A549 (cell line): Measurements from ENCODE around the gene KCNG2. TPM values are rescaled to one million over a fixed set of nuclear protein-coding genes. Genes with fewer than 3 reads are reported as not detected.

Experiments
- ATAC-seq, 2 experiments: fragments of 200-7000 bp in 1 of 2; fragments of >200 bp in 1 of 2; cut with Nextera tagmentation in 1 of 2; cut with Tn5 transposase in 1 of 2; 3 replicates each; pipeline versions ENCODE4 v1.8.0 to v1.9.1; 2018 to 2020; ENCODE audit warnings: mild to moderate bottlenecking in 1 of 2, moderate library complexity in 1 of 2
- CTCF ChIA-PET: fragments of 300-600 bp; sonication (Branson Sonifier 250); formaldehyde crosslinking; extraction: SDS; loops from one replicate; lab custom pipeline; 2021; ENCODE audit warnings: antibody characterized with exemption, inconsistent platforms; lab: Yijun Ruan, JAX
- POLR2A ChIA-PET: fragments of 350-600 bp; formaldehyde crosslinking; extraction: SDS; loops from one replicate; lab custom pipeline; 2021; ENCODE audit warnings: antibody characterized with exemption, inconsistent platforms; lab: Yijun Ruan, JAX
- DNase-seq, 2 experiments: peaks; one replicate each; pipeline versions ENCODE4 v3.0.0 to v3.0.0-alpha.2; 2011 to 2016; ENCODE audit warnings: low read depth in 1 of 2, low spot score in 1 of 2
- FAIRE-seq: peaks from 2 replicates; lab custom pipeline; 2011; peaks lifted over from hg19 to GRCh38; lab: Jason Lieb, UNC
- H3K27ac ChIP-seq, 2 experiments: fragments of >200 bp; sonication (Bioruptor Twin); formaldehyde crosslinking; 3 replicates each; pipeline ENCODE4 v1.5.1; 2016 to 2017
- H3K4me1 ChIP-seq: fragments of >200 bp; sonication (Bioruptor Twin); formaldehyde crosslinking; 3 replicates; pipeline ENCODE4 v1.6.1; 2016
- H3K4me2 ChIP-seq: fragments of >200 bp; sonication (Bioruptor Twin); formaldehyde crosslinking; 3 replicates; pipeline ENCODE4 v1.6.1; 2016
- H3K4me3 ChIP-seq: fragments of >200 bp; sonication (Bioruptor Twin); formaldehyde crosslinking; 3 replicates; pipeline ENCODE4 v1.5.1; 2016
- H3K9me3 ChIP-seq: fragments of >200 bp; sonication (Bioruptor Twin); formaldehyde crosslinking; 3 replicates; pipeline ENCODE4 v1.6.1; 2016
- BHLHE40 ChIP-seq: IDR thresholded peaks from 2 replicates; pipeline ENCODE4 v1.6.1; 2012; ENCODE audit warnings: low read depth, low read length, inconsistent platforms
- CBX2 ChIP-seq: fragments of 200-600 bp; sonication (generic); IDR thresholded peaks from 2 replicates; pipeline ENCODE4 v1.6.1; 2016; ENCODE audit warnings: low read depth, mild to moderate bottlenecking, borderline replicate concordance
- FOSB ChIP-seq: fragments of 250-450 bp; sonication (Bioruptor Pico); IDR thresholded peaks from 2 replicates; pipeline ENCODE4 v1.5.0; 2020; ENCODE audit warnings: mild to moderate bottlenecking, moderate library complexity
- FOXS1 ChIP-seq: fragments of 250-450 bp; sonication (Bioruptor Pico); IDR thresholded peaks from 2 replicates; pipeline ENCODE4 v1.5.0; 2020; ENCODE audit warnings: mild to moderate bottlenecking, moderate library complexity
- GATA3 ChIP-seq: IDR thresholded peaks from 2 replicates; pipeline ENCODE4 v1.6.1; 2012; ENCODE audit warnings: borderline replicate concordance
- HDAC2 ChIP-seq: fragments of 200-600 bp; sonication (generic); IDR thresholded peaks from 2 replicates; pipeline ENCODE4 v1.6.1; 2016
- HOXA7 ChIP-seq: fragments of 250-450 bp; sonication (Bioruptor Pico); IDR thresholded peaks from 2 replicates; pipeline ENCODE4 v1.5.0; 2020; ENCODE audit warnings: mild to moderate bottlenecking, moderate library complexity
- HOXB13 ChIP-seq: fragments of 250-450 bp; sonication (Bioruptor Pico); IDR thresholded peaks from 2 replicates; pipeline ENCODE4 v1.5.0; 2020; ENCODE audit warnings: low read depth, mild to moderate bottlenecking, moderate library complexity
- HOXB5 ChIP-seq: fragments of 250-450 bp; sonication (Bioruptor Pico); IDR thresholded peaks from 2 replicates; pipeline ENCODE4 v1.5.0; 2020; ENCODE audit warnings: mild to moderate bottlenecking, moderate library complexity
- JUN ChIP-seq, 2 experiments: fragments of >200 bp; sonication (Bioruptor Twin); formaldehyde crosslinking; IDR thresholded peaks; 2 replicates in 1 of 2; 3 replicates in 1 of 2; pipeline ENCODE4 v1.6.1; 2016 to 2017
- KDM1A ChIP-seq: fragments of 200-600 bp; sonication (generic); IDR thresholded peaks from 2 replicates; pipeline ENCODE4 v1.6.1; 2016; ENCODE audit warnings: low read depth, mild to moderate bottlenecking
- MAZ ChIP-seq: fragments of 150-350 bp; IDR thresholded peaks from 2 replicates; pipeline ENCODE4 v1.6.1; 2014; ENCODE audit warnings: antibody characterized with exemption, low read depth, low read length, borderline replicate concordance
- MYC ChIP-seq: IDR thresholded peaks from 2 replicates; pipeline ENCODE4 v1.6.1; 2012; ENCODE audit warnings: mild to moderate bottlenecking, inconsistent platforms, low read length, improper control_type of control experiment, borderline replicate concordance
- POLR2A ChIP-seq: IDR thresholded peaks from 2 replicates; pipeline ENCODE4 v1.6.1; 2012; ENCODE audit warnings: mild to moderate bottlenecking, low read length
- POLR2AphosphoS2 ChIP-seq: conservative IDR thresholded peaks from 2 replicates; pipeline ENCODE4 v1.6.1; 2012; ENCODE audit warnings: low read length, improper control_type of control experiment, inconsistent platforms
- RAD21 ChIP-seq, 2 experiments: fragments of >200 bp in 1 of 2; sonication (Bioruptor Twin) in 1 of 2; formaldehyde crosslinking in 1 of 2; IDR thresholded peaks in 1 of 2; conservative IDR thresholded peaks in 1 of 2; 2 replicates in 1 of 2; 3 replicates in 1 of 2; pipeline ENCODE4 v1.6.1; 2012 to 2018; ENCODE audit warnings: inconsistent platforms in 1 of 2
- RCOR1 ChIP-seq: fragments of 150-350 bp; IDR thresholded peaks from 2 replicates; pipeline ENCODE4 v1.6.1; 2014; ENCODE audit warnings: antibody characterized with exemption, low read length, low read depth
- TFCP2L1 ChIP-seq: fragments of 250-450 bp; sonication (Bioruptor Pico); IDR thresholded peaks from 2 replicates; pipeline ENCODE4 v1.5.0; 2021; ENCODE audit warnings: mild to moderate bottlenecking
- TP53 ChIP-seq: fragments of 250-450 bp; sonication (Bioruptor Pico); IDR thresholded peaks from 2 replicates; pipeline ENCODE4 v1.5.0; 2021; ENCODE audit warnings: mild to moderate bottlenecking, moderate library complexity
- ZFP36 ChIP-seq: fragments of 450-650 bp; IDR thresholded peaks from 2 replicates; pipeline ENCODE4 v1.6.1; 2014; ENCODE audit warnings: borderline replicate concordance; ENCODE audit not compliant: partially characterized antibody
- WGBS: methylation state at CpG from one replicate; pipeline ENCODE4 v1.1.6; 2017; ENCODE audit errors: missing lambda C conversion rate; 5-methylcytosine and 5-hydroxymethylcytosine counted together
- polyA plus RNA-seq, 4 experiments: library from polyadenylated mRNA; depleted of rRNA in 3 of 4; stranded (reverse); fragments of >200 nt; fragmentation: RNase III in 1 of 4; extraction: RNeasy Plus Mini Kit Qiagen cat#74134 plus additional on column Dnase treatment in 1 of 4; gene quantifications; 2 replicates in 3 of 4; 3 replicates in 1 of 4; pipeline ENCODE4 v1.2.3, GENCODE V29; 2011 to 2017
- TF ChIP-seq, protein P1 (sequence below): fragments of 200-600 bp; sonication (generic); IDR thresholded peaks from 2 replicates; pipeline ENCODE4 v1.6.1; 2016; ENCODE audit warnings: antibody characterized with exemption, mild to moderate bottlenecking, moderate library complexity
- TF ChIP-seq, protein P2 (sequence below): fragments of >200 bp; sonication (Bioruptor Twin); formaldehyde crosslinking; IDR thresholded peaks from 3 replicates; pipeline ENCODE4 v1.5.1; 2016
- TF ChIP-seq, protein P3 (sequence below): IDR thresholded peaks from 2 replicates; pipeline ENCODE4 v1.6.1; 2012
- TF ChIP-seq, protein P4 (sequence below): fragments of >200 bp; sonication (Bioruptor Twin); formaldehyde crosslinking; IDR thresholded peaks from 3 replicates; pipeline ENCODE4 v1.6.1; 2016

The KCNG2 gene
- polyA plus RNA-seq, 2 of the 4 experiments (the other 2 are of a cell fraction) = not detected

DNA sequence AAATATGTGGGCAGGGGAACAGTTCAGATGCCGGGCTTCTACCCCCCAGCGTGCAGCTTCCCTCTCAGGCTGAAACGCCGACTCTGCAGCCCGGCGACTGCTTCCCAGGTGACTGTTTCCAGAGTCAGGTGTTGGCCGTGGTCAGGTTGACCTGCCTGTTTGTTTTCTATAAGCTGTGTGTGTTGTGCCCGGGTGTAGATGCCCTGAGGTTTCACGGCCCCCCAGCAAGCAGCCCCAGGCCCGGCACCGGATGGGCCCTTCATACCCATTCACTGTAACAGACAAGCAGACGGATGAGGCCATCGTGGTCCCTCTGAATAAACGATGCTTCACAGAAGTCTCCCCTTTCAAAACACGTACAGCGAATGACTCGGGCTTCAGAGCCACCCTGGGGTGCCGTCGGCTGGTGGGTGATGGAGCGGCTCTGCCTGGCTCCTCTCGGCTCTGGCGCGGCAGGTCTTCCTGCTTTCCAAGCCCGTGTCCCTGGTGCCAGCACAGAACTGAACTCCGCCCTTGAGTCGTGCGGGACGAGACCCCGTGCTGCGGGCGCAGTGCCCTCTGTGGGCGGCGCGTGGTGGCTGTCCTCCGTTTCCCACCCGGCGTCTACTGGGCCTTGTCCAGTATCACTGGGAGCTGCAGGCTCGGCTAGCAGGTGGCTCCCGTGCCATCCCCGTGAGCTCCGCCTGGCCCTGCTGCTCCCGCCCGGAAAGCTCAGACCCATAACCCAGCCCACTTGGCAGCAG is 15.0 kb upstream of the KCNG2 start:
- H3K27ac ChIP-seq = no peak overlapping the region
- ATAC-seq (no peak), DNase-seq (no peak), FAIRE-seq (no peak)
- POLR2A ChIA-PET = no interaction called here
- CTCF ChIA-PET = no interaction called here
- no peak for TF ChIP-seq TFCP2L1
- TF ChIP-seq FOSB (CRISPR knock-in tag) = no peak
- H3K9me3 ChIP-seq = no peaks in the 10 kb centered on the region
- H3K4me2 ChIP-seq = no peak overlapping the region
- WGBS = 70% methylated on average over 4 of the region's 43 CpGs
- no peak overlapping the region for H3K4me3 ChIP-seq
- H3K4me1 ChIP-seq = no peaks in the 10 kb centered on the region

DNA sequence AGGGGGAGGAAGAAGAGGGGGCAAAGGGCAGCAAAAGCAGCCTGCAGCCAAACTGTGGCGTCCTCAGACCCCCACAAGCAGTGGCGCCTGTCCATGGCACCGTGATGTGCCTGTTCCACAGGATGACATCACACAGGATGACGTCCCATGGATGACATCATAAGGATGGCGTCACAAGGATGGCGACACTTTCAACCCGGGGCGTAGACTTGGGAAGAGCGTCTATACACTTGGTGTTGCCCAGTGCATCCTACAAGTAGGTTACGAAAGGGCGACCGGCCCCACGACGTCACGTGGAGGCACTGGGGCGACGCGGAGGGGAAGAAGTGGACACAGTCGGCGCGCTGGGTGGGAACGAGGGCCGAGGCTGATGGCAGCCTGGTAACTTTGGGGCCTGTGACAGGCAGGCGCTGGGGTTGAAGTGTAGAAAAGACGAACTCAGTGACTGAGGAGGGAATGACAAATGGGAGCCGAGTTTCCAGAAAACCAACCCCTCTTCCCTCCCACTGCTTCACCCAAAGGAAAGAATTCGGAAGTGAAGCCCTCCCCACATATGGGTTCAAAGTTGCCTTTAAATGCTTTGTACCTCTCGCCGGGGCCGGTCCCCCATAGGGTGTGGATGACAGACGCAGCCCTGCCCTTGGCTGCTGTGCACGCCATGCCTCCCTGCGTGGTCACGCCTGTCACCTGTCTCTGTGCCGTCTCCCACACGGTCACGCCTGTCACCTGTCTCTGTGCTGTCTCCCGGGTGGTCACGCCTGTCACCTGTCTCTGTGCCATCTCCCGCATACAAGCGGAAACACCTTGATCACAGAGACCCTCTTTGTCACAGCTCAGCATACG is 13.4 kb upstream of the KCNG2 start:
- FAIRE-seq (no peak), DNase-seq (no peak), ATAC-seq (no peak)
- Histone ChIP-seq H3K4me1 (no peaks in the 10 kb centered on the region), H3K4me2 (no peak overlapping the region), H3K4me3 (no peak overlapping the region), H3K27ac (no peak overlapping the region), H3K9me3 (no peaks in the 10 kb centered on the region)
- CTCF ChIA-PET = no interaction called here
- POLR2A ChIA-PET = no interaction called here
- 57% methylated on average over 42 of the region's 42 CpGs for WGBS
- TF ChIP-seq KDM1A (no peak), BHLHE40 (no peak), RAD21 (conservative IDR thresholded peaks at IDR 0.05 in 1 of 2, IDR thresholded peaks at IDR 0.05 in 1 of 2) (no peak), MAZ (no peak), HOXB5 (no peak), CBX2 (no peak), TP53 (no peak), JUN (IDR thresholded peaks at IDR 0.05) (no peak), HOXB13 (no peak), FOSB (CRISPR knock-in tag) (no peak)
- TF ChIP-seq, protein P1, sequence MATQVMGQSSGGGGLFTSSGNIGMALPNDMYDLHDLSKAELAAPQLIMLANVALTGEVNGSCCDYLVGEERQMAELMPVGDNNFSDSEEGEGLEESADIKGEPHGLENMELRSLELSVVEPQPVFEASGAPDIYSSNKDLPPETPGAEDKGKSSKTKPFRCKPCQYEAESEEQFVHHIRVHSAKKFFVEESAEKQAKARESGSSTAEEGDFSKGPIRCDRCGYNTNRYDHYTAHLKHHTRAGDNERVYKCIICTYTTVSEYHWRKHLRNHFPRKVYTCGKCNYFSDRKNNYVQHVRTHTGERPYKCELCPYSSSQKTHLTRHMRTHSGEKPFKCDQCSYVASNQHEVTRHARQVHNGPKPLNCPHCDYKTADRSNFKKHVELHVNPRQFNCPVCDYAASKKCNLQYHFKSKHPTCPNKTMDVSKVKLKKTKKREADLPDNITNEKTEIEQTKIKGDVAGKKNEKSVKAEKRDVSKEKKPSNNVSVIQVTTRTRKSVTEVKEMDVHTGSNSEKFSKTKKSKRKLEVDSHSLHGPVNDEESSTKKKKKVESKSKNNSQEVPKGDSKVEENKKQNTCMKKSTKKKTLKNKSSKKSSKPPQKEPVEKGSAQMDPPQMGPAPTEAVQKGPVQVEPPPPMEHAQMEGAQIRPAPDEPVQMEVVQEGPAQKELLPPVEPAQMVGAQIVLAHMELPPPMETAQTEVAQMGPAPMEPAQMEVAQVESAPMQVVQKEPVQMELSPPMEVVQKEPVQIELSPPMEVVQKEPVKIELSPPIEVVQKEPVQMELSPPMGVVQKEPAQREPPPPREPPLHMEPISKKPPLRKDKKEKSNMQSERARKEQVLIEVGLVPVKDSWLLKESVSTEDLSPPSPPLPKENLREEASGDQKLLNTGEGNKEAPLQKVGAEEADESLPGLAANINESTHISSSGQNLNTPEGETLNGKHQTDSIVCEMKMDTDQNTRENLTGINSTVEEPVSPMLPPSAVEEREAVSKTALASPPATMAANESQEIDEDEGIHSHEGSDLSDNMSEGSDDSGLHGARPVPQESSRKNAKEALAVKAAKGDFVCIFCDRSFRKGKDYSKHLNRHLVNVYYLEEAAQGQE = no peak
- TF ChIP-seq, protein P2, sequence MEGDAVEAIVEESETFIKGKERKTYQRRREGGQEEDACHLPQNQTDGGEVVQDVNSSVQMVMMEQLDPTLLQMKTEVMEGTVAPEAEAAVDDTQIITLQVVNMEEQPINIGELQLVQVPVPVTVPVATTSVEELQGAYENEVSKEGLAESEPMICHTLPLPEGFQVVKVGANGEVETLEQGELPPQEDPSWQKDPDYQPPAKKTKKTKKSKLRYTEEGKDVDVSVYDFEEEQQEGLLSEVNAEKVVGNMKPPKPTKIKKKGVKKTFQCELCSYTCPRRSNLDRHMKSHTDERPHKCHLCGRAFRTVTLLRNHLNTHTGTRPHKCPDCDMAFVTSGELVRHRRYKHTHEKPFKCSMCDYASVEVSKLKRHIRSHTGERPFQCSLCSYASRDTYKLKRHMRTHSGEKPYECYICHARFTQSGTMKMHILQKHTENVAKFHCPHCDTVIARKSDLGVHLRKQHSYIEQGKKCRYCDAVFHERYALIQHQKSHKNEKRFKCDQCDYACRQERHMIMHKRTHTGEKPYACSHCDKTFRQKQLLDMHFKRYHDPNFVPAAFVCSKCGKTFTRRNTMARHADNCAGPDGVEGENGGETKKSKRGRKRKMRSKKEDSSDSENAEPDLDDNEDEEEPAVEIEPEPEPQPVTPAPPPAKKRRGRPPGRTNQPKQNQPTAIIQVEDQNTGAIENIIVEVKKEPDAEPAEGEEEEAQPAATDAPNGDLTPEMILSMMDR = no peak
- TF ChIP-seq, all 56 proteins: peak for 0

DNA sequence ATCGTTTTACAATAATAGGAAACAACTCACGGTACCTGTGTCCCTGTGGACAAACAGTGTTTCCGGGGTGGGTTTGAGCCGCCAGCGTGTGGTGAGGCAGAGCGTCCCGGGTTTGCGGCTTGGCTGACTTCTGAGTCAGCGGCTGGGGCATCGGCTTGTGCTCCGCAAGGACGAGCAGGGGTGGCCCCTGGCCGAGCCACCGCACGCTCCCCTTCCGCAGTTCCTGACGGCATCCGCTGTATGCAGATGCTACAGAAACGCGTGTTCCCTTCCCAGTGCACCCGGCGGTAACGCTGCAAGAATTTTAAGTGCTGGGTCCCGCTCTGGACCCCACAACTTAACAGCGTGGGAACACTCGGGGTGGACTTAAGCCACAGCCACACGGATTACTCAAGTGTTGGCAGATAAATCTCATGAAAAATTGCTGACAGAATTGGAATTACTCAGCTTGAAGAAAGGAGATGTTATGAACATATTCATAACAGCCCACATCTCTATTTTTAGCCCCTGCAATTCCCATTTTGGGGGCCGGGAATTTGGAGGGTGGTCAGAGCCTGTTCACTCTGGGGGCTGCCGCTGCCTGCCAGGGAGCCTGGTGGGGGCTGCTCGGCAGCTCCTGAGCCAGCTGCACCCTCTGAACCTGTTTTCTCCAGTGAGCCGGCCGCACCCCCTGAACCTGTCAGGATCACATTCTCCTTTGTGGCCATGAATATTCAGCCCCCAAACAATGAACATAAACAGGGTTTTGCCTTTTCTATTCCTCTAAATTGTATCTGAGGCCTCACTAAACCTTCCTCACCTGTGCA is 12.6 kb upstream of the KCNG2 start:
- Histone ChIP-seq H3K4me2 (no peak overlapping the region), H3K27ac (no peak overlapping the region), H3K4me1 (no peaks in the 10 kb centered on the region), H3K9me3 (no peaks in the 10 kb centered on the region), H3K4me3 (no peak overlapping the region)
- ChIA-PET CTCF (no interaction called here), POLR2A (no interaction called here)
- ATAC-seq = no peak; a peak in 1 of 6 replicates
- no peak for FAIRE-seq
- DNase-seq = no peak
- 42% methylated on average over 18 of the region's 32 CpGs for WGBS
- TF ChIP-seq GATA3 = no peak
- TF ChIP-seq FOSB (CRISPR knock-in tag) = no peak
- TF ChIP-seq MYC = no peak
- no peak for TF ChIP-seq POLR2A
- TF ChIP-seq, protein P3, sequence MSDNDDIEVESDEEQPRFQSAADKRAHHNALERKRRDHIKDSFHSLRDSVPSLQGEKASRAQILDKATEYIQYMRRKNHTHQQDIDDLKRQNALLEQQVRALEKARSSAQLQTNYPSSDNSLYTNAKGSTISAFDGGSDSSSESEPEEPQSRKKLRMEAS = no peak
- no peak for TF ChIP-seq POLR2AphosphoS2
- TF ChIP-seq MAZ = no peak
- no peak for TF ChIP-seq FOXS1 (CRISPR knock-in tag)
- TF ChIP-seq TP53 = no peak
- no peak for TF ChIP-seq ZFP36
- no peak for TF ChIP-seq JUN (IDR thresholded peaks at IDR 0.05)
- no peak for TF ChIP-seq RCOR1
- no peak for TF ChIP-seq CBX2
- no peak for TF ChIP-seq BHLHE40
- TF ChIP-seq, protein P4, sequence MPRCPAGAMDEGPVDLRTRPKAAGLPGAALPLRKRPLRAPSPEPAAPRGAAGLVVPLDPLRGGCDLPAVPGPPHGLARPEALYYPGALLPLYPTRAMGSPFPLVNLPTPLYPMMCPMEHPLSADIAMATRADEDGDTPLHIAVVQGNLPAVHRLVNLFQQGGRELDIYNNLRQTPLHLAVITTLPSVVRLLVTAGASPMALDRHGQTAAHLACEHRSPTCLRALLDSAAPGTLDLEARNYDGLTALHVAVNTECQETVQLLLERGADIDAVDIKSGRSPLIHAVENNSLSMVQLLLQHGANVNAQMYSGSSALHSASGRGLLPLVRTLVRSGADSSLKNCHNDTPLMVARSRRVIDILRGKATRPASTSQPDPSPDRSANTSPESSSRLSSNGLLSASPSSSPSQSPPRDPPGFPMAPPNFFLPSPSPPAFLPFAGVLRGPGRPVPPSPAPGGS = no peak
- no peak for TF ChIP-seq HOXA7 (CRISPR knock-in tag)
- TF ChIP-seq HDAC2 = no peak
